C4-2B (cell line): ENCODE results near the gene SCARB1.

ENCODE experiments used
- H3K27ac ChIP-seq: fragments of 450-650 bp; 2 replicates; pipeline ENCODE4 v1.5.1; 2017
- CTCF ChIP-seq: fragments of 450-650 bp; conservative IDR thresholded peaks from 2 replicates; pipeline ENCODE4 v1.5.1; 2017; ENCODE audit warnings: mild to moderate bottlenecking
- ZFX ChIP-seq: fragments of 450-650 bp; IDR thresholded peaks from 2 replicates; pipeline ENCODE4 v1.6.1; 2017

The SCARB1 gene

GRCh38 chr12:124833693-124834122 is 30.0 kb downstream of the SCARB1 start:
- H3K27ac ChIP-seq = no peak overlapping the region
- TF ChIP-seq ZFX = no peak
- no peak for TF ChIP-seq CTCF

- TF ChIP-seq ZFX = no peak
- no peak overlapping the region for H3K27ac ChIP-seq
Observed at GRCh38 chr12:124832856-124833255, 30.8 kb downstream of the SCARB1 start.

DNA sequence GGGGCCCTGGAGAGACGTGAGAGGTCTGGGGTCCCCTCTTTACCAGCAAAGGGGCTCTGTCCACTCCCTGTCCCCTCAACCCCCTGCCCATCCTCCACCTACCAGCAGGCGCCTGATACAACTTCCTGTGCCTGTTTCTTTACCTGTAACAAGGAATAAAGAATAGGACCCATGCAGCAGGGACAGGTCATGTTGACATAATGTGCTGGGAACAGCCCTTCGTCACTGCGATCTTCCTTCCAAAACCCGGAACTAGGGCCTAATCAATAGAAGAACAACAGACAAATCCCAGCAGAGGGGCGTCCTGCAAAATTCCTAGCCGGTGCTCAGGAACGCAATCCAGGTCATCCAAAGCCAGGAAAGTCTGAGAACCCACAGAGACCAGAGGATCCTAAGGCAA is 32.1 kb downstream of the SCARB1 start:
- TF ChIP-seq CTCF (no peak), ZFX (no peak)
- no peak overlapping the region for H3K27ac ChIP-seq

DNA sequence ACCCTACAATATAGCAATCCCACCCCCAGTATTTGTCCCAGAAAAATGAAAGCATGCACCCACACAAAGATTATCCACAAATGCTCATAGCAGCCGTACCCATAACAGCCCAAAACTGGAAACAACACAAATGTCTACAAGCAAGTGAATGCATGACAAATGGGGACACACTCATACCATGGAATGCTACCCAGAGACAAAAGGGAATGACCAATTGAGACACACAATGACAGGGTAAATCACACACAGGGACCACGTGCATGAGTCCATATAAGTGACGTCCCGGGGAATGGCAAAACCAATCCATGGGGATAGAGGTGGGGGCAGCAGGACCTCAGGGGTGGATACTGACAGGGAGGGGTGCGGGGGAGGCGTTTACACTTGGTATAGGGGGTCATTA is 33.4 kb downstream of the SCARB1 start:
- TF ChIP-seq ZFX (no peak), CTCF (no peak)

DNA sequence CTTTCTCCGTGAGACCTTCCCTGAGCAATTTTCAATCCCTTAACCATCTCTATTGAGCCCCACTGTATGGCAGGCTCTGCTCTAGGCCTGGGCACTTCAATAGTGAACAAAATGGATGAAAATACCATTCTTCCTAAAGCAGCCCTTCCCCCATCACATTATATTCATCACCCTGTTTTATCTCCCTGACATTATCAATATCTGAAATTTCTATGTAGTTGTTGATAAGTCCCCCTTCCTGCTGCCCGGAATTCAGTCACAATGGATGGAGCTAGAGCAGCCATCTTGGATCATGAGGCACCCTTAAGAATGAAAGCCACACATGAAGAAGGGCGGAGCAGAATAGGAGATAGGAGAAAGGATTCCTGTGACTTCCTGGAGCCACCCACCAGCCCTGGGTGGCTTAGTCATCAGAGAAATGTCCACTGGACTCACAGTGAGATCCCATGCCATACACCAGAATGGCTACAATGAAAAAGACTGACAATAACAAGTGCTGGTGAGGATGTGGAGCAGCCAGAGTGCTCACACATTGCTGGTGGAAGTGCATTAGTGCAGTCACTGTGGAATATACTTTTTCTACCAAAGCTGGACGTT is 33.9 kb downstream of the SCARB1 start:
- no peak for TF ChIP-seq ZFX
- no peak for TF ChIP-seq CTCF
- H3K27ac ChIP-seq = no peak overlapping the region

More for the DNA sequence above, 33.4 kb downstream of the SCARB1 start:
- H3K27ac ChIP-seq = no peak overlapping the region

GRCh38 chr12:124829008-124829707 is 34.5 kb downstream of the SCARB1 start:
- no peak for TF ChIP-seq CTCF
- TF ChIP-seq ZFX = no peak
- no peak overlapping the region for H3K27ac ChIP-seq

DNA sequence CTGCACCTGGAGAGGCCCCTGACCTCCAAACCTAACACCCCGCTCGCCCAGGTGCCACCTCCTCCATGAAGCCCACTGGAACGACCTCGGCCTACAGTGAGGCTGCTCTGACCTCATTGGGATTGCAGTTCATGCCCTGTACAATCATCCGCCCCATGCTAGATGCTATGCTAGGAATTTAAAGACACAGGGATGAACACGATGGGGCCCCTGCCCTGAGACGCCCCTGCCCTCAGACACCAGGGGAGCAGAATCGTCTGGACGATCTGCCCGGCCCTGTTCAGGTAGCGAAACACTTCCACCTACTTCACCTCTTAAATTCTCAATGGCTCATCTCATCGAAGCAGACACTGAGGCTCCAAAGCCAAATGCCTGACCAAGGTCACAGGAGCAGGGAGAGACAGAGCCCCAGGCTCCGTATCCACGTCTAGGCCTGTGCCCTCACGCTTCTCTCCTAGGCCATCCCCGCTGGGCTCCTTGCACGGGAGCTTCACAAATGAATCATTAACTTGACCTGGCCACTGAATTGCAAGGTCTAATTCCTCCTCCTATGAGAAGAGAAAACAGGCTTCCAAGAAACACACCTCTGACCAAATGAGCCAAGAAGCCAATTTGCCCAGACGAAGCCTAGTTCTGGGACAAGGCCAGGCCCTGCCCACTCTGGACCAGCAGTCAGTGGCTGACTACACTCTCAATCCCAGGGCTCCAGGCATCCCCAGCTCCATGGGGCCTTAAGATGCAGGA is 35.2 kb downstream of the SCARB1 start:
- no peak for TF ChIP-seq CTCF
- TF ChIP-seq ZFX = no peak
- H3K27ac ChIP-seq = peak overlapping the region; percentile 7
